Fibroblast of the aortic adventitia (primary cell): Measurements from ENCODE around the gene NDC1. TPM values are rescaled to one million over a fixed set of nuclear protein-coding genes. Genes with fewer than 3 reads are reported as not detected.
"Not testable (repeated sequence)": the region's sequence is repeated elsewhere in the genome, so short reads cannot be mapped to it uniquely, and the experiment has no call there.

Experiments
- DNase-seq: peaks from one replicate; pipeline ENCODE4 v3.0.0-alpha.2; 2010; ENCODE audit warnings: low read depth
- H3K4me3 ChIP-seq: 2 replicates; pipeline ENCODE4 v1.5.1; 2011; ENCODE audit warnings: low read depth, mild to moderate bottlenecking, control low read depth, low read length, moderate library complexity
- total RNA-seq: library from RNA; depleted of rRNA; stranded (reverse); fragments of >200 nt; gene quantifications from 2 replicates; pipeline ENCODE4 v1.2.3, GENCODE V29; 2012; ENCODE audit warnings: low replicate concordance
- TF ChIP-seq, protein P1 (sequence below): IDR thresholded peaks from 2 replicates; pipeline ENCODE4 v1.5.1; 2011; ENCODE audit warnings: mild to moderate bottlenecking, low read length, control low read depth, inconsistent platforms; ENCODE audit not compliant: insufficient read depth

NDC1 gene
- total RNA-seq, 1 donor = 35.2 TPM

DNA sequence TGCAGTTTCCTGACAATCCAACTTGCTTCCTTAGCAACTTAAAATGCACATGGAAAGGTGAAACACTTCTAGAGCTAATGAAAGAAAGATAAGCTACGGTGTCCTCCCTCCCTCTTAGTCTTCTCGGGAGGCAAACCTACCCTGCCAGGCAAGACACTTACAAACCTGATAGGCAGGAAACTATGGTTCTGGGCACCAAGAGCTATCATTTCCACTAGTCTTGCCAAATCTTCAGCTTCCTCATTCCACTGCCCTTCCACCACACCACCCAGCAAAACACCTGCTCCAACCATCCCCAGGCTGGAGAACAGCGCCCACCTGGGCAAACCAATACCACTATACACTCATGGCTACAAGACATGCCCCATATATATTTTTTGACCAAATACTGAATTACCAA, 15.2 kb downstream of the NDC1 start:
- no peak overlapping the region for H3K4me3 ChIP-seq
- TF ChIP-seq, protein P1, sequence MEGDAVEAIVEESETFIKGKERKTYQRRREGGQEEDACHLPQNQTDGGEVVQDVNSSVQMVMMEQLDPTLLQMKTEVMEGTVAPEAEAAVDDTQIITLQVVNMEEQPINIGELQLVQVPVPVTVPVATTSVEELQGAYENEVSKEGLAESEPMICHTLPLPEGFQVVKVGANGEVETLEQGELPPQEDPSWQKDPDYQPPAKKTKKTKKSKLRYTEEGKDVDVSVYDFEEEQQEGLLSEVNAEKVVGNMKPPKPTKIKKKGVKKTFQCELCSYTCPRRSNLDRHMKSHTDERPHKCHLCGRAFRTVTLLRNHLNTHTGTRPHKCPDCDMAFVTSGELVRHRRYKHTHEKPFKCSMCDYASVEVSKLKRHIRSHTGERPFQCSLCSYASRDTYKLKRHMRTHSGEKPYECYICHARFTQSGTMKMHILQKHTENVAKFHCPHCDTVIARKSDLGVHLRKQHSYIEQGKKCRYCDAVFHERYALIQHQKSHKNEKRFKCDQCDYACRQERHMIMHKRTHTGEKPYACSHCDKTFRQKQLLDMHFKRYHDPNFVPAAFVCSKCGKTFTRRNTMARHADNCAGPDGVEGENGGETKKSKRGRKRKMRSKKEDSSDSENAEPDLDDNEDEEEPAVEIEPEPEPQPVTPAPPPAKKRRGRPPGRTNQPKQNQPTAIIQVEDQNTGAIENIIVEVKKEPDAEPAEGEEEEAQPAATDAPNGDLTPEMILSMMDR = no peak
- no peak for DNase-seq

DNA sequence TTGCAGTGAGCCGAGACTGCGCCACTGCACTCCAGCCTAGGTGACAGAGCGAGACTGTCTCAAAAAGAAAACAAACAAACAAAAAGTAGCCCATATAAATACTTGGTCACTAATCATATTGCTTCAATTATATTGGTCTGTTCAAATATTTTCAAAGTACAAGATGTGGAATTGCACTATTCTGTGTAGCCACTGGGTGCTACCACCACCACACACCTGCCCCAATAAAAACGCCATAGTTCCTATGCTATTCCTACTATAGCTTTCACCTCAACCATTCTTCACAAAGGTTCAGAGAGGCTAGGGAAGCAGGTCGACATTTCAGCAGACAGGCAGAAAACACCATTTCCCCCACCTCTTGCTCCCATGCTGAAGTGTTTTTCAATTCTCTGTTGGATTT, 16.7 kb downstream of the NDC1 start:
- no peak overlapping the region for H3K4me3 ChIP-seq
- TF ChIP-seq, protein P1 = no peak
- DNase-seq = no peak

DNA sequence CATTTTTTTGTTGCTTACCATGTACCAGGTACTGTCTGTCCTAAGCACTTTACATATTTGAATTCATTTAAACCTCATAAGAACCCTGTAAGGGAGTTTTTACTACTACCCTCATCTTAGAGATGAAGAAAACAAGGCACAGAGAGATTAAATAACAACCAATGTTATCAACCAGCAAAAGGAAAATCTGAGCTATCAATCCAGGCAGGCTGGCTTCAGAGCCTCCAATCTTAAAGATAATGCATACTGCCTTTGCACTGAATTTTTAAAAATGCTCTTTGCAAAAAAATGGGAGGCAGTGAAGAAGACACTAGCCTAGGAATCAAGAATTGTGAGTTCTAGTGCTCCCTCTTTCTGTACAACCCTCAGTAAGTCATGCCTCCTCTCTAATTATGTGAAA, 18.7 kb downstream of the NDC1 start:
- H3K4me3 ChIP-seq = no peak overlapping the region
- DNase-seq = no peak
- TF ChIP-seq, protein P1 = no peak

DNA sequence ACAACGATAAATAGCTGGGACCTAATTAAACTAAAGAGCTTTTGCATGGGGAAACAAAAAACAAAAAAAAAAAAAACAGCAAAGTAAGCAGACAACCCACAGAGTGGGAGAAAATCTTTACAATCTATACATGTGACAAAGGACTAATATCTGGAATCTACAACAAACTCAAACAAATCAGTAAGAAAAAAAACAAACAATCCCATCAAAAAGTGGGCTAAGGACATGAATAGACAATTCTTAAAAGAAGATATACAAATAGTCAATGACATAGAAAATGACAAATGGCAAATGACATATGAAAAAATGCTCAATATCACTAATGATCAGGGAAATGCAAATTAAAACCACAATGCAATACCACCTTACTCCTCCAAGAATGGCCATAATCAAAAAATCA, 21.5 kb downstream of the NDC1 start:
- DNase-seq, H3K4me3 ChIP-seq: not testable (repeated sequence)

DNA sequence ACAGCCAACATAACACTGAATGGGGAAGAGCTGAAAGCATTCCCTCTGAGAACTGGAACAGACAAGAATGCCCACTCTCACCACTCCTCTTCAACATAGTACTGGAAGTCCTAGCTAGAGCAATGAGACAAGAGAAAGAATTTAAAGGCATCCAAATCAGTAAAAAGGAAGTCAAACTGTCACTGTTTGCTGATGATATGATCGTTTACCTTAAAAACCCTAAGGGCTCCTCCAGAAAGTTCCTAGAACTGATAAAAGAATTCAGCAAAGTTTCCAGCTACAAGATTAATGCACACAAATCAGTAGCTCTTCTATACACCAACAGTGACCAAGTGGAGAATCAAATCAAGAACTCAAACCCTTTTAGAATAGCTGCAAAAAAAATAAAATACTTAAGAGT, 22.6 kb downstream of the NDC1 start:
- not testable (repeated sequence) for DNase-seq, H3K4me3 ChIP-seq

DNA sequence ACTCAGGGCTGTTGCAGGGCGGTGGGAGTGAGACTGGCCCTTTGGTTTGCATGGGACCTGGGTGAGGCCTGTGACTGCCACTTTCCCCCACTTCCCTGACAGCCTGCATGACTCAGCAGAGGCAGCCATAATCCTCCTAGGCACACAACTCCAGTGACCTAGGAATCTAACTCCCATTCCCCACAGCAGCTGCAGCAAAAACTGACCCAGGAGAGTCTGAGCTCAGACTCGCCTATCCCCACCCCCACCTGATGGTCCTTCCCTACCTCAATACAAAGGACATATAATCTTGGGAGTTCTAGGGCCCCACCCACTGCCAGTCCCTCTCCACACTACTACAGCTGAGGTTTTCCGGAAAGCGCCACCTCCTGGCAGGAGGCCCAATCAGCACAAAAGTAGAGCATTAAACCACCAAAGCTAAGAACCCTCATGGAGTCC, 26.7 kb downstream of the NDC1 start:
- TF ChIP-seq, protein P1 = no peak
- no peak overlapping the region for H3K4me3 ChIP-seq
- no peak for DNase-seq

DNA sequence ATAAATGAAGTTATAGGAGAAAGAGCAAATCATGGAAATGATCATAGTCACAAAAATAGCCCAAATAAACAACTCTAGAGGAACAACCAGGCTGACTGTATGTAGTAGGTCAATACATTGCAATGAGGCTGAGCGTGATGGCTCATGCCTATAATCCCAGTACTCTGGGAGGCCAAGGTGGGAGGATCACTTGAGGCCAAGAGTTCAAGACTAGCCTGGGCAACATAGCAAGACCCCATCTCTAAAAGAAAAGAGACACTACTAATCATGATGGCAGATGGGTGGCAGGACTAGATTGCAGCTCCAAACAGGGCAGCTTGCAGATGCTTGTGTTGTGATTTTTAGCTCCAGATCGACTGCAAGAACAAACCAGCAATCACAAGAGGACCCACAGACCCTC, 27.6 kb downstream of the NDC1 start:
- DNase-seq = no peak
- TF ChIP-seq, protein P1 = no peak
- H3K4me3 ChIP-seq = no peak overlapping the region

DNA sequence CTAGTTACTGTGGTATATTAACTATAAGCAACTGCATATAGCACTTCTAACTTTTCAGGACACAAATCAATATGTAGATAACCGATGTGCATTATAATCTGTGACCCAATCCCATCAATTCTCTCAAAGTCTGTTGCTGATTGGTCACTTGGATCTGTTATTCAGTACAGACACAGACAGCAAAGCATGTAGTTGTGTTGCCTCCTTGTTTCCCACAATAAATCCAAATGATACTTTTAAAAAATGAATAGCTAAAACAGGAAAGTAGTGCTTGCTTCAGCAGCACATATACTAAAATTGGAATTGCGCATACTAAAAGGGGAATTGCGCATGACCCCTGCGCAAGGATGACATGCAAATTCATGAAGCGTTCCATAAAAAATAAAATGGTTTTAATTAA, 28.1 kb downstream of the NDC1 start:
- no peak for DNase-seq

More for the DNA sequence above, 28.1 kb downstream of the NDC1 start:
- H3K4me3 ChIP-seq = no peak overlapping the region
- TF ChIP-seq, protein P1 = no peak
